ENCODE data around the gene ACKR3. TPM values are rescaled to one million over a fixed set of nuclear protein-coding genes. Genes with fewer than 3 reads are reported as not detected.

Gene ACKR3
- total RNA-seq, result 0.17 and 2.3 TPM in 2 replicates
- 1.5 and 2.8 TPM in 2 replicates for polyA plus RNA-seq
- 0.58 and 0.63 TPM in 2 replicates for polyA plus RNA-seq (2012)
- 1.2 TPM in 1 of 2 replicates, not detected in the other for polyA minus RNA-seq (ENCODE audit: low replicate concordance)

GRCh38 chr2:236569573-236569973 is at the start of gene ACKR3:
ACKR3 (plus strand) TSS chr2:236569825; CDS start chr2:236580466, 10,641 bp downstream.
- Histone ChIP-seq H3K27me3 (ENCODE audit: control insufficient read depth, insufficient read depth, low read length) (peaks cover 25% of the 10 kb centered on the region), H3K4me3 (replicated peaks in 1 of 4; ENCODE audit: control extremely low read depth in 1 of 4, insufficient read depth in 1 of 4, low read depth in 3 of 4, low read length in 4 of 4) (peak within 1 kb of the TSS in 2 of 4 experiments; percentile 16 to 40)

GRCh38 chr2:236521556-236521955 is 48.1 kb upstream of the ACKR3 start:
- H3K4me3 ChIP-seq (replicated peaks in 1 of 4; ENCODE audit: control extremely low read depth in 1 of 4, insufficient read depth in 1 of 4, low read depth in 3 of 4, low read length in 4 of 4), result no peak overlapping the region
- H3K27ac ChIP-seq (ENCODE audit: insufficient read depth, low read length), result no peak overlapping the region
- no peaks in the 10 kb centered on the region for H3K79me2 ChIP-seq (ENCODE audit: control insufficient read depth, insufficient read depth, low read length)
- no peak for DNase-seq (ENCODE audit: low read depth in 2 of 2)
- TF ChIP-seq EZH2 (IDR thresholded peaks at IDR 0.05; ENCODE audit: low read length, missing control alignments) (no peak), CTCF (conservative IDR thresholded peaks at IDR 0.05 in 1 of 2, IDR thresholded peaks at IDR 0.05 in 1 of 2; ENCODE audit: low read depth in 1 of 2, low read length in 2 of 2) (no peak)
- no peaks in the 10 kb centered on the region for H3K27me3 ChIP-seq (ENCODE audit: control insufficient read depth, insufficient read depth, low read length)
- no peaks in the 10 kb centered on the region for H4K20me1 ChIP-seq (ENCODE audit: control insufficient read depth, extremely low read depth, insufficient read depth, low read length)
- H3K4me2 ChIP-seq (ENCODE audit: extremely low read depth, insufficient read depth, low read length), result no peak overlapping the region
- H2AFZ ChIP-seq (ENCODE audit: low read length), result no peak overlapping the region
- no peak overlapping the region for H3K9ac ChIP-seq (ENCODE audit: insufficient read depth, low read length)
- H3K4me1 ChIP-seq (ENCODE audit: control insufficient read depth, extremely low read depth, insufficient read depth, low read length), result no peaks in the 10 kb centered on the region
- H3K9me3 ChIP-seq (ENCODE audit: control insufficient read depth, insufficient read depth, low read depth, low read length), result no peaks in the 10 kb centered on the region
- no peaks in the 10 kb centered on the region for H3K36me3 ChIP-seq (ENCODE audit: control insufficient read depth, insufficient read depth, low read length)

More at GRCh38 chr2:236569573-236569973, at the start of gene ACKR3:
- TF ChIP-seq CTCF (conservative IDR thresholded peaks at IDR 0.05 in 1 of 2, IDR thresholded peaks at IDR 0.05 in 1 of 2; ENCODE audit: low read depth in 1 of 2, low read length in 2 of 2) (peak; percentile 39 to 53), EZH2 (IDR thresholded peaks at IDR 0.05; ENCODE audit: low read length, missing control alignments) (no peak)
- H3K4me2 ChIP-seq (ENCODE audit: extremely low read depth, insufficient read depth, low read length), result peak within 1 kb of the TSS; percentile 8
- H3K4me1 ChIP-seq (ENCODE audit: control insufficient read depth, extremely low read depth, insufficient read depth, low read length), result no peaks in the 10 kb centered on the region
- H3K9me3 ChIP-seq (ENCODE audit: control insufficient read depth, insufficient read depth, low read depth, low read length), result no peaks in the 10 kb centered on the region
- H3K9ac ChIP-seq (ENCODE audit: insufficient read depth, low read length), result no peak within 1 kb of the TSS
- no peak within 1 kb of the TSS for H3K27ac ChIP-seq (ENCODE audit: insufficient read depth, low read length)
- no peaks in the 10 kb centered on the region for H3K79me2 ChIP-seq (ENCODE audit: control insufficient read depth, insufficient read depth, low read length)
- H4K20me1 ChIP-seq (ENCODE audit: control insufficient read depth, extremely low read depth, insufficient read depth, low read length), result no peaks in the 10 kb centered on the region
- H3K36me3 ChIP-seq (ENCODE audit: control insufficient read depth, insufficient read depth, low read length), result no peaks in the 10 kb centered on the region
- DNase-seq (ENCODE audit: low read depth in 2 of 2), result peak; percentile 80 to 90
- H2AFZ ChIP-seq (ENCODE audit: low read length), result no peak within 1 kb of the TSS

- H3K4me2 ChIP-seq (ENCODE audit: extremely low read depth, insufficient read depth, low read length), result no peak overlapping the region
- H2AFZ ChIP-seq (ENCODE audit: low read length), result no peak overlapping the region
- TF ChIP-seq CTCF (conservative IDR thresholded peaks at IDR 0.05 in 1 of 2, IDR thresholded peaks at IDR 0.05 in 1 of 2; ENCODE audit: low read depth in 1 of 2, low read length in 2 of 2) (no peak), EZH2 (IDR thresholded peaks at IDR 0.05; ENCODE audit: low read length, missing control alignments) (no peak)
- H3K79me2 ChIP-seq (ENCODE audit: control insufficient read depth, insufficient read depth, low read length), result no peaks in the 10 kb centered on the region
- no peaks in the 10 kb centered on the region for H3K4me1 ChIP-seq (ENCODE audit: control insufficient read depth, extremely low read depth, insufficient read depth, low read length)
- H3K9ac ChIP-seq (ENCODE audit: insufficient read depth, low read length), result no peak overlapping the region
- H3K4me3 ChIP-seq (replicated peaks in 1 of 4; ENCODE audit: control extremely low read depth in 1 of 4, insufficient read depth in 1 of 4, low read depth in 3 of 4, low read length in 4 of 4), result no peak overlapping the region
- H4K20me1 ChIP-seq (ENCODE audit: control insufficient read depth, extremely low read depth, insufficient read depth, low read length), result no peaks in the 10 kb centered on the region
- H3K9me3 ChIP-seq (ENCODE audit: control insufficient read depth, insufficient read depth, low read depth, low read length), result no peaks in the 10 kb centered on the region
- no peaks in the 10 kb centered on the region for H3K27me3 ChIP-seq (ENCODE audit: control insufficient read depth, insufficient read depth, low read length)
- H3K27ac ChIP-seq (ENCODE audit: insufficient read depth, low read length), result no peak overlapping the region
- H3K36me3 ChIP-seq (ENCODE audit: control insufficient read depth, insufficient read depth, low read length), result no peaks in the 10 kb centered on the region
- no peak for DNase-seq (ENCODE audit: low read depth in 2 of 2)
Observed at GRCh38 chr2:236523249-236523648, 46.4 kb upstream of the ACKR3 start.
